PC-3 (cell line): ENCODE measurements around the gene SPINK1. TPM values are rescaled to one million over a fixed set of nuclear protein-coding genes. Genes with fewer than 3 reads are reported as not detected.
A peak's percentile ranks its signal among the peaks of the same experiment; 100 is the strongest.

Experiments used
- ATAC-seq: fragments of 200-7000 bp; cut with Tn5 transposase; 2 replicates; pipeline ENCODE4 v1.9.1; 2020; ENCODE audit warnings: mild to moderate bottlenecking, moderate library complexity
- BruUV-seq: library from RNA; stranded (reverse); fragments of 400-500 nt; replicated peaks from 2 replicates; lab custom pipeline; 2021; lab: Mats Ljungman, UMichigan
- CTCF ChIA-PET: fragments of 300-600 bp; sonication (Branson Sonifier 250); formaldehyde crosslinking; loops from one replicate; lab custom pipeline; 2022; ENCODE audit warnings: antibody characterized with exemption; lab: Charles Lee
- POLR2A ChIA-PET: fragments of 300-600 bp; sonication (Branson Sonifier 250); formaldehyde crosslinking; loops from one replicate; lab custom pipeline; 2022; ENCODE audit warnings: antibody characterized with exemption; ENCODE audit not compliant: unreplicated experiment; lab: Charles Lee
- DNase-seq: peaks from one replicate; pipeline ENCODE4 v3.0.0-alpha.2; 2015
- H2AFZ ChIP-seq: fragments of 300-600 bp; sonication (generic); 2 replicates; pipeline ENCODE4 v1.6.0; 2016; ENCODE audit warnings: antibody characterized with exemption, low read length
- H3F3A ChIP-seq: fragments of 300-600 bp; sonication (generic); one replicate; pipeline ENCODE4 v1.6.0; 2017; ENCODE audit warnings: antibody characterized with exemption, low read length, control low read depth, mild to moderate bottlenecking; ENCODE audit not compliant: unreplicated experiment
- H3K27ac ChIP-seq: fragments of 300-600 bp; sonication (generic); 2 replicates; pipeline ENCODE4 v1.5.1; 2016; ENCODE audit warnings: mild to moderate bottlenecking, low read length
- H3K27me3 ChIP-seq: fragments of 300-600 bp; sonication (generic); 2 replicates; pipeline ENCODE4 v1.6.1; 2016; ENCODE audit warnings: low read length, mixed read lengths
- H3K36me3 ChIP-seq: fragments of 300-600 bp; sonication (generic); 2 replicates; pipeline ENCODE4 v1.6.1; 2016; ENCODE audit warnings: low read depth, mixed run types, low read length, mixed read lengths
- H3K4me1 ChIP-seq: fragments of 300-600 bp; sonication (generic); 2 replicates; pipeline ENCODE4 v1.5.1; 2016; ENCODE audit warnings: low read length; ENCODE audit not compliant: insufficient read depth
- H3K4me2 ChIP-seq: fragments of 300-600 bp; sonication (generic); 2 replicates; pipeline ENCODE4 v1.6.0; 2016; ENCODE audit warnings: low read length
- H3K4me3 ChIP-seq: fragments of 300-600 bp; sonication (generic); 2 replicates; pipeline ENCODE4 v1.5.1; 2016; ENCODE audit warnings: mild to moderate bottlenecking, low read length, mixed read lengths
- H3K79me2 ChIP-seq: fragments of 300-600 bp; sonication (generic); 2 replicates; pipeline ENCODE4 v1.6.1; 2017; ENCODE audit warnings: low read length, mixed read lengths
- H3K9ac ChIP-seq: fragments of 300-600 bp; sonication (generic); 2 replicates; pipeline ENCODE4 v1.6.0; 2016; ENCODE audit warnings: mild to moderate bottlenecking, low read length
- H3K9me2 ChIP-seq: fragments of 300-600 bp; sonication (generic); replicated peaks from 2 replicates; pipeline ENCODE4 v1.6.1; 2016; ENCODE audit warnings: mixed run types, low read length, mixed read lengths
- H3K9me3 ChIP-seq: fragments of 300-600 bp; sonication (generic); 2 replicates; pipeline ENCODE4 v1.6.1; 2016; ENCODE audit warnings: low read length, mixed read lengths
- H4K20me1 ChIP-seq: fragments of 300-600 bp; sonication (generic); 2 replicates; pipeline ENCODE4 v1.6.1; 2016; ENCODE audit warnings: low read length, mixed read lengths
- CTCF ChIP-seq: fragments of 300-600 bp; sonication (generic); conservative IDR thresholded peaks from 2 replicates; pipeline ENCODE4 v1.5.1; 2017; ENCODE audit warnings: antibody characterized with exemption, low read depth, mild to moderate bottlenecking, low read length
- EZH2 ChIP-seq: fragments of 300-600 bp; sonication (generic); IDR thresholded peaks from one replicate; pipeline ENCODE4 v1.6.1; 2017; ENCODE audit warnings: antibody characterized with exemption, mild to moderate bottlenecking, low read length; ENCODE audit not compliant: unreplicated experiment
- EZH2phosphoT487 ChIP-seq: fragments of 300-600 bp; sonication (generic); IDR thresholded peaks from 2 replicates; pipeline ENCODE4 v1.6.1; 2018; ENCODE audit warnings: mild to moderate bottlenecking, antibody characterized with exemption, low read length, borderline replicate concordance
- intact Hi-C: fragments of 100-400 bp; cut with micrococcal nuclease; formaldehyde crosslinking; loops from 2 replicates; pipeline ENCODE4 v1.9.0; 2023
- total RNA-seq: library from RNA; depleted of rRNA; stranded (reverse); fragments of >200 nt; gene quantifications from 2 replicates; pipeline ENCODE4 v1.2.3, GENCODE V29; 2014

SPINK1 gene
- total RNA-seq, 1 experiment from 2014 or later = not detected

- intact Hi-C loops = no loop called here
- peaks cover 39% of the 10 kb centered on the region for H3K4me1 ChIP-seq
- no TSS peak for BruUV-seq
- no peak overlapping the region for H3K4me3 ChIP-seq
- H3K4me2 ChIP-seq = no peak overlapping the region
- no peaks in the 10 kb centered on the region for H3K9me2 ChIP-seq
- no peaks in the 10 kb centered on the region for H3K79me2 ChIP-seq
- no peaks in the 10 kb centered on the region for H3K27me3 ChIP-seq
- H3K9ac ChIP-seq = no peak overlapping the region
- DNase-seq (no peak), ATAC-seq (no peak)
- TF ChIP-seq EZH2 (no peak), EZH2phosphoT487 (no peak), CTCF (no peak)
- no peaks in the 10 kb centered on the region for H3K9me3 ChIP-seq
- H4K20me1 ChIP-seq = no peaks in the 10 kb centered on the region
- no peaks in the 10 kb centered on the region for H3K36me3 ChIP-seq
- CTCF ChIA-PET = no interaction called here
- no peak overlapping the region for H3K27ac ChIP-seq
- H3F3A ChIP-seq = no peaks in the 10 kb centered on the region
- no peak overlapping the region for H2AFZ ChIP-seq
- POLR2A ChIA-PET = no interaction called here
These were observed 30.0 kb downstream of the SPINK1 start for GRCh38 chr5:147801461-147801860.

- no TSS peak for BruUV-seq
- Histone ChIP-seq H3K4me2 (no peak overlapping the region), H3K27me3 (no peaks in the 10 kb centered on the region), H3K4me1 (peaks cover 45% of the 10 kb centered on the region), H3K36me3 (no peaks in the 10 kb centered on the region), H3F3A (no peaks in the 10 kb centered on the region), H2AFZ (no peak overlapping the region), H3K27ac (no peak overlapping the region), H3K9ac (no peak overlapping the region), H3K4me3 (no peak overlapping the region), H3K79me2 (no peaks in the 10 kb centered on the region), H4K20me1 (no peaks in the 10 kb centered on the region), H3K9me3 (no peaks in the 10 kb centered on the region), H3K9me2 (no peaks in the 10 kb centered on the region)
- no peak for TF ChIP-seq CTCF
- no peak for TF ChIP-seq EZH2
- no peak for TF ChIP-seq EZH2phosphoT487
- ChIA-PET CTCF (no interaction called here), POLR2A (no interaction called here)
- ATAC-seq = no peak
- no peak for DNase-seq
- intact Hi-C loops = no loop called here
These were observed 31.0 kb downstream of the SPINK1 start for GRCh38 chr5:147800491-147800890.

GRCh38 chr5:147796556-147797308, 34.7 kb downstream of the SPINK1 start:
- TF ChIP-seq CTCF (no peak), EZH2phosphoT487 (no peak), EZH2 (no peak)
- peak overlapping the region; percentile 47 for H3K4me3 ChIP-seq
- ChIA-PET POLR2A (interaction anchor here (0.6 kb wide), 2 partner anchors 57 to 351 kb away, joined by 6 to 7 read pairs; no protein-coding TSS in a partner anchor), CTCF (interaction anchor here (1.0 kb wide), 1 partner anchor 26 kb away, joined by 5 read pairs; no protein-coding TSS in a partner anchor)
- no peaks in the 10 kb centered on the region for H3K79me2 ChIP-seq
- H4K20me1 ChIP-seq = no peaks in the 10 kb centered on the region
- intact Hi-C loops = loop anchor here (1.0 to 2.0 kb wide), 2 partner anchors 22 to 39 kb away; no protein-coding TSS in a partner anchor
- peak overlapping the region; percentile 19 for H2AFZ ChIP-seq
- peak overlapping the region; percentile 73 for H3K27ac ChIP-seq
- no TSS peak for BruUV-seq
- H3K27me3 ChIP-seq = no peaks in the 10 kb centered on the region
- DNase-seq = peak; percentile 90
- H3K36me3 ChIP-seq = no peaks in the 10 kb centered on the region
- 0 out of 2 replicates have a peak overlapping the region, but pooled peaks have one; percentile 1 for H3K9ac ChIP-seq
- no peaks in the 10 kb centered on the region for H3K9me3 ChIP-seq
- H3K4me1 ChIP-seq = peaks cover 27% of the 10 kb centered on the region
- ATAC-seq = peak; percentile 93
- no peaks in the 10 kb centered on the region for H3K9me2 ChIP-seq
- H3K4me2 ChIP-seq = peak overlapping the region; percentile 74
- H3F3A ChIP-seq = no peaks in the 10 kb centered on the region
